Forelimb muscle (tissue), 1 donor: Measurements from ENCODE around the gene HOXC6. TPM values are rescaled to one million over a fixed set of nuclear protein-coding genes. Genes with fewer than 3 reads are reported as not detected.

ENCODE experiments used
- DNase-seq: peaks from one replicate; pipeline ENCODE4 v3.0.0-alpha.2; 2013; ENCODE audit warnings: low read depth
- polyA plus RNA-seq: library from polyadenylated mRNA; unstranded; fragments of 120-200 nt; gene quantifications from one replicate; pipeline ENCODE4 v1.2.1, GENCODE V29; 2013; ENCODE audit not compliant: insufficient read length

Gene HOXC6
- polyA plus RNA-seq, 1 donor, result 4.7 TPM

DNA sequence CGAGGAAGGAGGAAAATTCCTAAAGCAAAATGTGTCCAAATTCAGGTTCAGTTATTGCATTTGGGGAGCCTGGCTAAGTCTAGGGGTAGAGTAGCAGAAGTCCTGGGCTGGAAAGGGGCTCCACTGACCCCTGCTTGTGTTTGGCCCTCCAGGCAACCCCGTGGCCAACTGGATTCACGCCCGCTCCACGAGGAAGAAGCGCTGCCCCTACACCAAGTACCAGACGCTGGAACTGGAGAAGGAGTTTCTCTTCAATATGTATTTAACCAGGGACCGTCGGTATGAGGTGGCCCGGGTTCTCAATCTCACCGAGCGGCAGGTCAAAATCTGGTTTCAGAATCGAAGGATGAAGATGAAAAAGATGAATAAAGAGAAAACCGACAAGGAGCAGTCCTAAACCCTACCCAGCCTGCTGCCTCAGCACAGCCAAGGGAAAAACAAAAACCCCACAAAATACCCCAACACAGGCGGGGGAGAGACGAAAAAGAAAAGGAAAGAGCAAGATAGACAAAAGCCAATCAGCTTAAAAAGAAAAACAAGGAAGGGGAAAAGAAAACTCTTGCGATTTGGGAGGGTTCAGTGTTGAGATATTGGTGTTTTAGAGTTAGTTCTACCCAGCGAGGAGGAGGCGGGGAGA, 25.8 kb upstream of the HOXC6 start:
- DNase-seq, result no peak

DNA sequence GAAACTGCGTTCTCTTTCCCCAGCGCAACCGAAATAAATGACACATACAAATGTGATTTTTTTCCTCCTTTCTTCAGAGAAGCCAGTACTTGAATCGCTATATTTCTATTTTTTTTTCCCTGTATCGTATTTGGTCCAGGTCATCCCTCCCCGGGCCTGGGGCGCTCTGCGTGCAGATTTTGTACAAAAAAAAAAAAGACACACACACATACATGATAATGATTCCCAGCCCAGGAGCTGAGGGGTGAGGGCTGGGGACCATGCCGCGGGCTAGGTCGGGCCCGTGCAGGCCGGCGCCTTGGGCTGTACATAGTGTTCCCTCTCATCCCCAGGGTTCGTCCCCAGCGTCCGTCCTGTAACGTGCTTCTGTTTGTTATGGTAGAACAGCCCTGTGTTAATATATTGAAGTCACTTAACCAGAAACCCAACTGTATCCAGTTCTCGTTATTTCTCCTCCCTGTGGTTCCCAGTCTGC, 25.3 kb upstream of the HOXC6 start:
- no peak for DNase-seq

DNA sequence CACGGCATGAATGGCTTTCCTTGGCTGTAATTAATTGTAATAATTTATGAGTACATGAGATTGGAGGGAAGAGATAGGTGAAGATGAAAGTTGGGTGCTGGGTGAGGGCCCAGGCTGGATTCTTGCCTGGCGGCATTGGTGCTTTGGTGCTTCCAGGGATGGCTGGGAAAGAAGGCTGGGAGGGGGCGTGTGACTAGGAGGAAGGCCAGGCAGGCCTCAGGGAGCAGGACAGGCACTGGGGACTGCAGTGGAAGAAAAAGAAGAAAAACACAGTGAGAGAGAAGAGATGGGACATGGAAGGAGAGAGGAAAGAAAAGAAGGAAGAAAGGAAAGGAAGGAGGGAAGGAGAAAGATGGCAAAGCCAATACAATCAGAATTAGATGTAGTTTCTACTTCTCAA, 24.6 kb upstream of the HOXC6 start:
- no peak for DNase-seq

DNA sequence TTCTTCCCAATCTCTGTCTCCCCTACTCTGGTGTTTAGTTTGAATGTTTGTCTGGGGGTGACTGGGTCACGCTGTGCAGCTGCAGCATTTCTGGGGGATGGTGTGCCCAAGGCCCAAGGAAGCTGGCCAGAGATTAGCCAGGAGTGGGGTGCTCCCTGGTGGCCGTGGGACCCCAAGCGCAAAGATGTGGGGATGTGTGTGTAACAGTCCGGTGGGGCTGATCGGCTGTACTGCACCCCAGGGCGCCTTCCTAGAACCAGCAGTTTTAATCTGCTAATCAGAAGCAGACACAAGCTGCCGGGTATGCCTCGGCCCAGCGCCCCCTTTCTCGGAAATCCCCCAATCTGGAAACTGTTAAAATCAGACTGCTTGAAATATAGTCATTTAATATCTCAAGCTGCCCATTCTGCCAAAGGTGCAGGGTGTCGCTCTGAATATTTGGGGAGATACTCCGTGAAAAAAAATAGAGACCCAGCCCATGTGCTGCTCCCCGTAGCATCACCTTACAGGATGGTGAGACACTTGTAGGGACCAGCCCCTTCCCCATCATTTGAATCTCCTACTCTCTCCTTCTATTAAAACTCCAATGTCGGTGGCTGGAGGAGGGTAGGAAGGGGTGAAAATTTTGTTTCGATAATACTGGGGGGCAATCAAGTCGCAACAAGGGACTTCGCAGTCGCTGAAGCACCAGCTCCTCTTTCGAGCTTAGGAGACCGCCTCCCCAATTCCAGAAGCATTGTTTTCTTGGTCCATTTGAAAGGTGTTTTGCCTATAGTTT, 24.0 kb upstream of the HOXC6 start:
- DNase-seq, result no peak

DNA sequence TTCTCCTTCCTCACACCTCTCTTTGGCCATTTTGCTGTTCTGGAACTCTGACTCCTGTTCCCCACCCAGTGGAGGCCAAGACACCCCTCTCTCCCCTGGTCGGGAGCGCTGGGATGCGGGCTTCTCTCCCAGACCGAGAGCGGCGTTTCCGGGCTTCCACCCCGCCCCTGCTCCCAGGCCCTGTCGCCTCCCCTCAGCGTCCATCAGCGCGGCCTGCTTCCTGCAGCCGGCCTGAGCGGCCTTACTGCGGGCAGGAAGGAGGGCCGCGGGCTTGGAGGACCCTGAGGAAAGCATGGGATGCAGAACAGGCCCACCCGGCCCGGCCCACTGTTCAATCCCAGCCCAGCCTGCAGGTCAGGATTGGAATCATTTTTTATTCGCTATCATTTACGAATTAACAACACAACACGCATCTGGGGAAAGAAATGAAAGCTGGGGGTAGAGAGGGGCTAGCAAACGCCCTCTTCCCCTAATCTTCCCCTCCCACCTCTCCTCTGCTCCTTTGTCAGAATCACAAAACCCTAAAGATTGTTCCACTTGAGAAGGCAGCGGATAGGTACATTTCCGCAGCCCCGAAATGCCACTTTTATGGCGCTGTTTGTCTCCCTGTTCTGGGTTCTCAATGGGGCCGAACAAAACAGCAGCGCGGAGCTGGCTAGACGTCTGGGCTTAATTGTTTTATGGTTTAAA, 23.3 kb upstream of the HOXC6 start:
- no peak for DNase-seq

DNA sequence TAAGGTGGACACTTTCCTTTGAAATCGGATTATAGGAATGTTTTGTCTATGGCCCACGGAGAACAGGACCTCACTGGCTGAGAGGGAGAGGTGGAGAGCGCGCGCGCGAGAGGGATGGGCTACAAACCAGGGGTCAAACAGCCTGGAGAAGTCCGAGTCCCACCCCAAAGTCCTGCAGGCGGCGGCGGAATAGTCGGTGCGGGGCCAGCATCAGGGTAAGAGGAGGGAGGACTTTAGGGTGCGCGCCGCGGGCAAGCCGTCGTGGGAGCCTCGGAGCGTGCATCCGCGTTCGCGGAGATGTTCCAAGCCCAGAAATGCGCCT, 22.7 kb upstream of the HOXC6 start:
- no peak for DNase-seq

DNA sequence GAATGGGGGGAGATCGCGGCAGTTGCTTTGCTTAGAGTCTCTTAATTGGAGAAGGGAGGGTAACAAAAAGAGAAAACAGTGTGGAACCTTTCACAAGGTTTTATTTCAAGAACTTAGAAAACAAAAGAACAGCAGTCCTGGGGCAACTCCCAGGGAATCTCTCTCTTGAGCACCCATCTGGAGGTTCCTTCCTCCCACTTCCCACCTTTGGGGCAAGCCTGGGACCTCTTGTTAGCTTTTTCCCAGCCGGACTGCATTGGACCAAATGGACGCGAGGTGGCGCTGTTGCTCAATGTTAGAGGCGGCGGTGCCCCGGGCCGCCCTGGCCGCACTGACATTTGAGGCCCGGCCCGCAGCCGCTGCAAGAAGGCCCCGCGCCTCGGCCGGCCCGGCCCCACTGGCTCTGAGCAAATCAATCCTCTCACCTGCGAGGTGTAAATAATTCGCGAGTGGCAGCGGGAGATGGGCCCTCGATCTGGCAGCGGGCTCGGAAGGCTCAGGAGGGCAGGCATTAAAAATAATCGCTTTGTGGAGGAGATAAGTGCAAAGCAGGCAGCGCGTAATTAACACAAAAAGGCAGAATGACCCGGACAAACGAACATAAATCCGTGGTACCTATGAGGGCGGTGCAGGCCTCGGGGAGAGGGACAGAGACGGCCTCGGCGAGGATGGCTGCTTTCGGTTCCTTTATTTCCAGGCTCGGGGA, 22.2 kb upstream of the HOXC6 start:
- DNase-seq, result peak; percentile 44

DNA sequence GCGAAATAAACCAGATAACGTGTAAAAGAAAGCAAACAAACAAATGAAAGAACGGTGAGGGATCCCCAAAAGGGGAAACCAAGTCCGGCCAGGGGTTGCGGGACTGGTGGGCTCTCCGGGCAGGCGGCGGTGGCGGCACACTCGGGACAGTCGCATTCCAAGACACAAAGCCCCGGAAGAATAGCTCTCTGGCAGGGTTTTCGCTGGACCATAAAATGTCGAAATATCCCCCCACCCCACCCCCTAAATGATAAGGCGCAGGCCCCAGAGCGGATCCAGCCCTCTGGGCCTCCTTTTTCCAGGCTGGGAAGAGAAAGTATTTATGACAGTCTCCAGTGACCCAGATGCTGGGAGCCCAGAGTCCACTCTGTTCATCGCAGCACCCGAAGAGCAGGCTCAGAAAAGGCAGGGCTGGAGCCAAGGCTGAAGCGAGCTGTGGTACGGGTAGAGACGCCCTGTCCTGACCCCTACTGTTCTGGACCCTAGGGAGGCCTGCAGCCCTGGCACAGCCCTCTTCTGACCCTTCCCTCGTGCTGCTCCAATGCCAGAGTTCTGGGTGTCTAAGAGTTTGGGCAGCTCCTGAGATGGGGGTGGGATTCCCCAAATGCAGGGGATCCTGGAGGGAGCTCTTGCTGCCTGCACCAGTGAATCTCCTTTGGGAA, 21.6 kb upstream of the HOXC6 start:
- DNase-seq, result no peak

DNA sequence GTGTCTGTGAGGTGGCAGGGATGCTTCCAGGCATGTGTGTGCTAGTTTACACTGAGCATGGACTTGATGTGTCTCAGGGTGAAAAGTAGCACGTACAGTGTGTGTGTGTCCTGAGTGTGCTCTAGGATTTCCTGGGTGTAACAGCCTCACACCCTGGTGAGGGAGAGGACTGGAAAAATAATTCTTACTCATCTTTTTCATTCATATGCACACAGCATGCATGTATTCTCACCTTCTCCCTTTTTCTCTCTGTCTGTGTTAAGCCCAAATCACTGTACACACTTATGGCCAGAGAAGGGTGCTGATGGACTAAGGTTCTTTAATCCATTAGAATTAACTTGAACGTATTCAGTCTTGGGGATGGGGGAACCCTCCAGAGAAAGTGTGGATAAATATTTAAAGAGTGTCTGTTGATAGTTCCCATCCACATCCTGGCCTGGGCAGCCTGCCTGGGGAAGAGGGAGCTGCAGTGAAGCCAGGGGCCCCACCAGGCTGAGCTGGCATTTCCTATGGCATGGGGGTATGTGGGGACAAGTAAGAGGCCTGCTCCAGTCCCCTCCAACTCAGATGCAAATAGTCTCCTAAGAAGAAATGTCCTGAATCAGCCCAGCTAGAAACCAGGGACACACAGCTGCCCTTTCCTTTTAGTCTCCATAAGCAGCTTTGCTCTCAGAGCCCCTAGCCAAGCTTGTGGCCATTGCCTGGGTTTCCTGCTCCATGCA, 20.5 kb upstream of the HOXC6 start:
- DNase-seq, result no peak

DNA sequence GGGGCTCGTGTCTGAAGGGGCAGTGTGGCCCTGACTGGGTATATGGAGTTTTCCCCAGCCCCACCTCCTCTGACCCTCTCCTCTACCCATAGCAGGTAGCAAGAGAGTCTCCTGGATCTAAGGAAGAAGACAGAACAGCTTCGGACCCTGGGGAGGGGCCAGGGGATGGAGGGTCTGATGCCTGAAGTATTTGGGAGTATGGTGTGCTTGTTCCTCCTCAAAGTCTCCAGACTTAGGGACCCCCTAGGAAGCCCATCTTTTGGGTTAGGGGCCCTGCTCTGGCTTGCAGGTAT, 20.0 kb upstream of the HOXC6 start:
- DNase-seq, result no peak

DNA sequence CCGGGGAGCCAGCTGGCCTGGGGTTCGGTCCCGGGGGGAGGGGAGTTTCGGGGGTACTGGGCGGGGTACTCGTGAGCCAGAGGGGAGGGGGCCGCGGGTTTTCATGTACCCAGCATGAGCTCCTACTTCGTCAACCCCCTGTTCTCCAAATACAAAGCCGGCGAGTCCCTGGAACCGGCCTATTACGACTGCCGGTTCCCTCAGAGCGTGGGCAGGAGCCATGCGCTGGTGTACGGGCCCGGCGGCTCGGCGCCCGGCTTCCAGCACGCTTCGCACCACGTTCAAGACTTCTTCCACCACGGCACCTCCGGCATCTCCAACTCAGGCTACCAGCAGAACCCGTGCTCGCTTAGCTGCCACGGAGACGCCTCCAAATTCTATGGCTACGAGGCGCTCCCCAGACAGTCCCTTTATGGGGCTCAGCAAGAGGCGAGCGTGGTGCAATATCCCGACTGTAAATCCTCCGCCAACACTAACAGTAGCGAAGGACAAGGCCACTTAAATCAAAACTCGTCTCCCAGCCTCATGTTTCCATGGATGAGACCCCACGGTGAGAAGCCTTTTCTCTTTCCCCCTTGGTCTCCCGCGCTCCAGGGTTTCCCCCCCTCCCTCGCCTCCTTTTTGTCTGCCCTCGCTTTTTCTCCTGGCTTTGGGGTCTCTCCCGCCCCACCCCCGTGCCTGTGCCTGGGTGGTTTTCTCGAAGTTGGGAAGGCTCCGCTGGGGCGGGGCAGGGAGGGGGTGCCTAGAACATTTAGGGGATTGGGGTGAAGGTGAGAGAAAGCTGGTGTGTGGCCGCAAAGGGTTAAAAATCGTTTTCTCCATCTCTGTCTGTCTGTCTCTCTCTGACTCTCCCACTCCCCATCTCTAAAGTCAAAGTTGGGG, 18.8 kb upstream of the HOXC6 start:
- DNase-seq, result no peak

DNA sequence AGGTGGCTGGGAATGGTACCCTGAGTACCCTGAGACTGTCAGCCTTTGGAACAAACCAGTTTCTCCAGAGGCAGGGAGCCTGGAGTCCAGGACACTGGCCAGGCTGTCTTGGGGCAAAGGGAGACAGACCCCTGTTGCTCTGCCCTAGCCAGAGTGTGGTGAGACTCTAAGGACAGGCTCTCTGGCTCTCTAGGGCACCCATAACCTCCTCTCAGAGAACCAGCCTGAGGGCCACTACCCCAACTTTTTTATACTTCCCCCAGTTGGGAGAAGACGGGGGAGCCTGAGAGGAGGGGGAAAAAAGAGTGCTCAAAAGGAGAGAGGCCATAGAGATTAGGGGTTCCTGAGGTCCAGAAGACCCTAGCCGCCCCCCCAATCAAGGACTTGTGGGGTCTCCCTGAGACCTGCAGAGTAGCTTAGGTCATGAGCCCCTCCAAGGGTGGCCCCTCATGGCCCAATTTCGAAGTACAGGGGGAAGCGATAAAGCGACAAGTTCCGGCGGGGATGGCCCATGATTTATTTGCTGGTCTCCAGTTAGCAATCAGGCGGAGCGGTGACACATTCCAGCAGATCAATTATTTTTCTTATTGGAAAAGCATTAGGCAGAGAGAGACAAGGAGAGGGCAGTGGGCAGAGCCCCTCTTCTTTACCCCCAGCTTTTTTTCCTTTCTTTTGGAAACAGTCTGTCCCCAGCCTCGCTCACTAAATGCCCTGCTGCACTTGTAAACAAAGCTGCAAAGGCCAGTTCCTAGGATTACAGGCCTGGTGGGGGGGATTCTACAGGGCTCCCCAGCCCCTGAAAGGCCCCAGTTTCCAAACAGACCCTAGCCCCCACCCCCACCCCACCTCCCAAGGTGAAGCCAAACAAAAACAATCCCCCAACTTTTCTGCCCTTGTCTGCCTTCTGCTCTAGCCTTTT, 17.9 kb upstream of the HOXC6 start:
- no peak for DNase-seq

DNA sequence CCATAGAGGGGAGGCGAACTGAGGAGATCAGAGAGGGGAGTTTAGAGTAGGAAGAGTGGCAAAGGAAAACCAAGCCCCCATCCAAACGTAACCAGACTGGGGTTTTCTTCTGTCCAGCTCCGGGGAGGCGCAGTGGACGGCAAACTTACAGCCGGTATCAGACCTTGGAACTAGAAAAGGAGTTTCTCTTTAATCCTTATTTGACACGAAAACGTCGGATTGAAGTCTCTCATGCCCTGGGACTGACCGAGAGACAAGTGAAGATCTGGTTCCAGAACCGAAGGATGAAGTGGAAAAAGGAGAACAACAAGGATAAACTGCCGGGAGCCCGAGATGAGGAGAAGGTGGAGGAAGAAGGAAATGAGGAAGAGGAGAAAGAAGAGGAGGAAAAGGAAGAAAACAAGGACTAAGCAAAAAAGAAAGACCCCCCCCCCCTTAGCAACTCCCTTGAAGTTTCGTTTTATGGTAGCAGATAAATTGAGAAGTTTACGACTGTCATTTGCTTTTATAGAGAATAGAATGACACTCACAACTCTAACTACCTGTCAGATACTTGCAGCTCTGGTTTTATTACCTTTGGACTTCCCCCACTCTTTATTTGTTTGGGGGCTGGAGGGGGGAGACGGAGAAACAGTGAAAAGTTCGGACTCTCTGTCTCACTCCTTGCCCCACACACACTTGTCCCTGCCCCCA, 17.1 kb upstream of the HOXC6 start:
- DNase-seq, result no peak

DNA sequence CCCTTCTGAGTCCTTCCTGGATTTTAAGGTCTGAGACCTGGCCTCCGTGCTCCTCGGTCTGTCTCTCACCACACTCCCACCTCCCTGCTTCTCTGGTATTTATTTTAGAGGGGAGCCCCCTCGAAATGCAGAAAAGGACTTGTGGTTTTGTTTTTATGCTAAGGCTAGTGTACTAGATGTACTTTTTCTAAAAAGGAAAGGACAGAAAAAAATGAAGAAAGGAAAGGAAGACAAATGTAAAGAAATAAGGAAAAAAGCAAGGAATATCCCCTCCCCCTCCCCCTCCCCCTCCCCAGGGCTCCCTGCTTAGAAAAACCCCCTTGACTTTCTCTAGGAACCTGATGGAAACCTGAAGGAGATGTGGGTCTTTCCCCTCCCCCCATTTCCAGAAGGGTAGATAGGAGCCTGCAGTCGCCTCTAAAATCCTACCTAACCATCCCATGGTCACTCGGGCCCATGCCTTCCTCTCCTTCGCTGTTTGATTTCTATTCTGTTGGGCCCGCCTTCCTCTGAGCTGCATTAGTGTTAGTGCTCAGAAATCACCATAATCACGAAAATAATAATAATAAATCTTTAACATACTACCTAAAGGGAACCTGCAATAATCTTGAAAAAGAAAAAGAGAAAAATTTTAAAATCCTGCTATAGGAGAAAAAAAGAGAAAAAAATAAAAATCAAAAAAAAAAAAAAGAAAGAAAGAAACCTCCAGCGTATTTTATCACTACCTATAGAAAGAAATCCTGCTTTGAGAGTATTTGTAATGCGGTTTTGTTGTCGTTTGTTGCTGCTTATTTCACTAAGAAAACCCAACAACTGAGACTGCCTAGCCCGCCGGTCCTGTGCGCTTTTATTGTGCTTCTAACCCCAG, 16.3 kb upstream of the HOXC6 start:
- no peak for DNase-seq

DNA sequence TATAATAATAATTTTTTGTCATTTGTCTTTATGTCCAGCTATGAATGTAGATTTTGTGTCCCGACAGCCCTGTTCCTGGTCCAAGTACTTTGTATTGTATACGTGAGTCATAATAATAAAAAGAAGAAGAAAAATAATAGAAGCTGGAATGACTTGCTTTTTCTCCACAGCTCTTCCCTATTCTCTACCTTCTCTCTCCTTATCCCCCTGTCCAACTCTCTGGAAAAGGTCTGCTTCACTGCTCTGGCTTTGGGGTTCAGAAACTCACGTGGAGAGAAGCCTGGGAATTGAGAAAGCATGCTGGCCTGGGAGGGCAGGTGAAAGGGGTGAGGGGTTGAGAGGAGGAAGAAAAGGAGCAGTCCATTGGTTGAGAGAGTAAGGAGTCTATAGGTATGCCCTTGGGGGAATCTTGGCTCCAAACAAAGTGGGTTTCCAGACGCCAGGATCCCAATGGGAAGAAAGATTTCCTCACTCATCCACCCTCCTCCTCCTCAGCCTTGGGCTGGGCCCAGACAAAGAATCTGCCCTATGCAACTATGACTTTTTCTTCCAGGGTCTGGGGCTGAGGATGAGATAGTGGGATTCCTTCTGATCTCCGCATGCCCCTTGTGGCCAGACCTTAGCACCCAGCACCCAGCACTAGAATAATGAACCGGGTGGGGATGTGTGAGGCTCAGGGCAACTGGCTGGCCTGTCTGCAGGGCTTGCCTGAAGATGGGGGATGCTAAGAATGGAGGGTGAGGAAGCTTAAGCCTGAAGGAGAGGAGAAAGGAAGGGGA, 15.4 kb upstream of the HOXC6 start:
- DNase-seq, result no peak

DNA sequence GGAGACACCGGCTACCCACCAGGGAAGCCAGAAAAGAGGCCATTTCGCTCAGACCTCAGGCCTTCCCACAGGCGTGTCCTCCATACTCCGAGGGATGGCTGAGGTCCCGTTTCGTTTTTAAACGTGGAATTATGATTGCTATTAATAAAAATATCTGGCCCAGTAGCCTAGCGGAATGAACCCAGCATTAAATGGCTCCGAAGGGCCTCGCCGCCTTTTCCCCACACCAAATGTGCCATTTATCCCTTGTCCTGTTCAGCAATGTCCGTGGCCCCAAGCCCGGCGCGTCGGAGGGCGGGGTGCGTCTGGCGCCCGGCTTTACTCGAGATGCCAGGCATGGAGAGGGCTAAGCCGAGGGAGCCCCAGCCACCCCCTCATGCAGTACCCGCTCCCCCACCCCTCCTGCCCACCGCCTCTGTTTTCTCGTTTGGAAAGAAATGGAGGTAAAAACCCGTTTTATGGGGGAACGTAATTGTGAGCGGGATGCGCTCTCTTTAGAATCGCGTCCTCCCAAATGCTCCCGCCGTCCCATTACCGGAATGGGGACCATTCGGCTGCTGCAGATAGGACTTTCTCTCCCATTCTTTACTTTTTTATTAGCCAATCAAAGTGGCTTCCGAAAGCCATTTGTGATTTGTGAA, 13.7 kb upstream of the HOXC6 start:
- DNase-seq, result no peak
